Upper lobe of right lung (tissue), 1 donor: ENCODE data around the gene STK32C. TPM values are rescaled to one million over a fixed set of nuclear protein-coding genes. Genes with fewer than 3 reads are reported as not detected.

Source experiments
- ATAC-seq: fragments of 200-7000 bp; cut with Tn5 transposase; one replicate; pipeline ENCODE4 v1.9.1; 2020; ENCODE audit warnings: mild to moderate bottlenecking, moderate library complexity
- DNase-seq: peaks from one replicate; pipeline ENCODE4 v3.0.0-alpha.2; 2020
- H3K27ac ChIP-seq: fragments of 200-600 bp; one replicate; pipeline ENCODE4 v1.8.0; 2022
- H3K27me3 ChIP-seq: fragments of 200-600 bp; one replicate; pipeline ENCODE4 v1.8.0; 2022; ENCODE audit warnings: mild to moderate bottlenecking
- H3K36me3 ChIP-seq: fragments of 200-600 bp; one replicate; pipeline ENCODE4 v1.8.0; 2022
- H3K4me1 ChIP-seq: fragments of 200-600 bp; one replicate; pipeline ENCODE4 v1.8.0; 2022
- H3K4me3 ChIP-seq: fragments of 200-600 bp; one replicate; pipeline ENCODE4 v1.8.0; 2022; ENCODE audit warnings: mild to moderate bottlenecking
- H3K9me3 ChIP-seq: fragments of 200-600 bp; one replicate; pipeline ENCODE4 v1.8.0; 2022
- CTCF ChIP-seq: fragments of 200-600 bp; IDR thresholded peaks from one replicate; pipeline ENCODE4 v1.8.0; 2022; ENCODE audit warnings: antibody characterized with exemption
- intact Hi-C: fragments of 100-400 bp; cut with DNase I; formaldehyde crosslinking; loops from one replicate; pipeline ENCODE4 v1.11.0; 2022
- total RNA-seq: library from RNA; stranded (reverse); fragmentation: NEBNext Ultra II Directional; extraction: Animal tissue kit (Norgen Biotek cat#: 25700); gene quantifications from one replicate; pipeline ENCODE4 v1.2.1, GENCODE V29; 2021
- donor health status: DM: no; HTN: yes; CAD: no; lungs with severe emphysema.

Gene STK32C
- total RNA-seq, 1 donor from 2014 or later, result 13.2 TPM

- no peak overlapping the region for H3K27ac ChIP-seq
- H3K4me3 ChIP-seq, result no peak overlapping the region
- H3K27me3 ChIP-seq, result no peaks in the 10 kb centered on the region
- no peak for ATAC-seq
- no peaks in the 10 kb centered on the region for H3K9me3 ChIP-seq
- intact Hi-C loops, result no loop called here
- no peaks in the 10 kb centered on the region for H3K36me3 ChIP-seq
- peaks cover 7% of the 10 kb centered on the region for H3K4me1 ChIP-seq
- DNase-seq, result no peak
- TF ChIP-seq CTCF, result no peak
Measured at GRCh38 chr10:132275426-132276178, 32.1 kb downstream of the STK32C start.

- Histone ChIP-seq H3K4me3 (no peak overlapping the region), H3K36me3 (no peaks in the 10 kb centered on the region), H3K27ac (no peak overlapping the region), H3K4me1 (peaks cover 7% of the 10 kb centered on the region), H3K27me3 (no peaks in the 10 kb centered on the region), H3K9me3 (no peaks in the 10 kb centered on the region)
- TF ChIP-seq CTCF, result no peak
- intact Hi-C loops, result no loop called here
- DNase-seq (no peak), ATAC-seq (no peak)
Measured at GRCh38 chr10:132274986-132275385, 32.8 kb downstream of the STK32C start.

GRCh38 chr10:132274581-132274980, 33.2 kb downstream of the STK32C start:
- Histone ChIP-seq H3K27me3 (no peaks in the 10 kb centered on the region), H3K9me3 (no peaks in the 10 kb centered on the region), H3K36me3 (no peaks in the 10 kb centered on the region), H3K4me1 (peaks cover 7% of the 10 kb centered on the region), H3K27ac (no peak overlapping the region), H3K4me3 (no peak overlapping the region)
- intact Hi-C loops, result no loop called here
- ATAC-seq (no peak), DNase-seq (no peak)
- TF ChIP-seq CTCF, result no peak

GRCh38 chr10:132273966-132274365, 33.8 kb downstream of the STK32C start:
- Histone ChIP-seq H3K36me3 (no peaks in the 10 kb centered on the region), H3K4me3 (no peak overlapping the region), H3K4me1 (peaks cover 7% of the 10 kb centered on the region), H3K27me3 (no peaks in the 10 kb centered on the region), H3K9me3 (no peaks in the 10 kb centered on the region), H3K27ac (no peak overlapping the region)
- DNase-seq (no peak), ATAC-seq (no peak)
- intact Hi-C loops, result no loop called here
- TF ChIP-seq CTCF, result no peak

GRCh38 chr10:132273304-132273944, 34.3 kb downstream of the STK32C start:
- Histone ChIP-seq H3K27me3 (no peaks in the 10 kb centered on the region), H3K4me3 (no peak overlapping the region), H3K4me1 (peaks cover 7% of the 10 kb centered on the region), H3K9me3 (no peaks in the 10 kb centered on the region), H3K27ac (no peak overlapping the region), H3K36me3 (no peaks in the 10 kb centered on the region)
- DNase-seq, result no peak
- intact Hi-C loops, result no loop called here
- no peak for TF ChIP-seq CTCF
- no peak for ATAC-seq
